Dermis microvascular lymphatic vessel endothelial cell (primary cell): ENCODE results near the gene FNDC7. TPM values are rescaled to one million over a fixed set of nuclear protein-coding genes. Genes with fewer than 3 reads are reported as not detected.

ENCODE experiments used
- total RNA-seq: library from RNA; depleted of rRNA; stranded (reverse); fragments of >200 nt; gene quantifications from 2 replicates; pipeline ENCODE4 v1.2.1, GENCODE V29; 2014

FNDC7 gene
- total RNA-seq, 1 donor from 2014 or later, result not detected

Other genes with a start within 250 kb of the FNDC7 start
- gene EEIG2, start 152.8 kb upstream of the FNDC7 start, total RNA-seq, result 1.9 and 3.2 TPM in 2 replicates
- 0.90 and 2.4 TPM in 2 replicates for gene HENMT1, start 51.8 kb upstream of the FNDC7 start, total RNA-seq
- 8.9 and 10.4 TPM in 2 replicates for gene PRPF38B, start 20.6 kb upstream of the FNDC7 start, total RNA-seq
- gene STXBP3, start 33.8 kb downstream of the FNDC7 start, total RNA-seq, result 39.3 and 40.1 TPM in 2 replicates
- under 0.01 and 0.13 TPM in 2 replicates for gene AKNAD1, start 144.2 kb downstream of the FNDC7 start, total RNA-seq
- 8.0 and 12.3 TPM in 2 replicates for gene GPSM2, start 164.1 kb downstream of the FNDC7 start, total RNA-seq